Neural progenitor cell (in vitro differentiated cells): ENCODE data around the gene CPSF6. TPM values are rescaled to one million over a fixed set of nuclear protein-coding genes. Genes with fewer than 3 reads are reported as not detected.
"Not testable (repeated sequence)": the region's sequence is repeated elsewhere in the genome, so short reads cannot be mapped to it uniquely, and the experiment has no call there.

ENCODE experiments used
- DNase-seq: peaks from one replicate; pipeline ENCODE4 v3.0.0-alpha.2; 2016; ENCODE audit warnings: low spot score
- H2AFZ ChIP-seq: fragments of 200-600 bp; sonication (generic); replicated peaks from 2 replicates; pipeline ENCODE4 v1.6.1; 2016; ENCODE audit warnings: antibody characterized with exemption
- H3F3A ChIP-seq: fragments of 200-600 bp; sonication (generic); 2 replicates; pipeline ENCODE4 v1.6.1; 2016; ENCODE audit warnings: antibody characterized with exemption, low read depth
- H3K27ac ChIP-seq: fragments of 200-600 bp; sonication (generic); 2 replicates; pipeline ENCODE4 v1.5.1; 2016; ENCODE audit warnings: mild to moderate bottlenecking
- H3K27me3 ChIP-seq: fragments of 200-600 bp; sonication (generic); 2 replicates; pipeline ENCODE4 v1.6.1; 2016; ENCODE audit warnings: mild to moderate bottlenecking, moderate library complexity
- H3K36me3 ChIP-seq: fragments of 200-600 bp; sonication (generic); 2 replicates; pipeline ENCODE4 v1.5.1; 2016
- H3K4me1 ChIP-seq: fragments of 200-600 bp; sonication (generic); 2 replicates; pipeline ENCODE4 v1.6.1; 2016; ENCODE audit warnings: mixed run types
- H3K4me2 ChIP-seq: fragments of 200-600 bp; sonication (generic); 2 replicates; pipeline ENCODE4 v1.6.1; 2016
- H3K4me3 ChIP-seq: fragments of 200-600 bp; sonication (generic); 2 replicates; pipeline ENCODE4 v1.5.1; 2016
- H3K79me2 ChIP-seq: fragments of 200-600 bp; sonication (generic); 2 replicates; pipeline ENCODE4 v1.6.1; 2016; ENCODE audit warnings: low read depth
- H3K9ac ChIP-seq: fragments of 200-600 bp; sonication (generic); 2 replicates; pipeline ENCODE4 v1.6.1; 2016
- H3K9me3 ChIP-seq: fragments of 200-600 bp; sonication (generic); 2 replicates; pipeline ENCODE4 v1.5.1; 2016; ENCODE audit warnings: low read depth
- H4K20me1 ChIP-seq: fragments of 200-600 bp; sonication (generic); 2 replicates; pipeline ENCODE4 v1.6.1; 2016; ENCODE audit warnings: low read depth
- H3K27ac Mint-ChIP-seq: 3 replicates; pipeline ENCODE4 v1.8.0; 2021; ENCODE audit warnings: mixed read lengths
- H3K27me3 Mint-ChIP-seq: 2 replicates; pipeline ENCODE4 v1.8.0; 2022; ENCODE audit warnings: low read depth, mild to moderate bottlenecking, inconsistent platforms, moderate library complexity, mixed read lengths; ENCODE audit not compliant: insufficient read depth
- H3K36me3 Mint-ChIP-seq: 3 replicates; pipeline ENCODE4 v1.8.0; 2021; ENCODE audit warnings: mixed read lengths
- H3K4me1 Mint-ChIP-seq: 3 replicates; pipeline ENCODE4 v1.8.0; 2021; ENCODE audit warnings: mixed read lengths
- H3K4me3 Mint-ChIP-seq: 3 replicates; pipeline ENCODE4 v1.8.0; 2021; ENCODE audit warnings: mild to moderate bottlenecking, moderate library complexity, mixed read lengths
- H3K9me3 Mint-ChIP-seq: 3 replicates; pipeline ENCODE4 v1.8.0; 2020; ENCODE audit warnings: mixed read lengths
- EZH2 ChIP-seq: fragments of 200-600 bp; sonication (generic); IDR thresholded peaks from 2 replicates; pipeline ENCODE4 v1.6.1; 2017; ENCODE audit warnings: antibody characterized with exemption, mild to moderate bottlenecking, moderate library complexity
- EZH2phosphoT487 ChIP-seq: fragments of 200-600 bp; sonication (generic); IDR thresholded peaks from 2 replicates; pipeline ENCODE4 v1.6.1; 2017; ENCODE audit warnings: antibody characterized with exemption
- total RNA-seq: library from RNA; depleted of rRNA; stranded (reverse); fragments of >200 nt; gene quantifications from 2 replicates; pipeline ENCODE4 v1.2.3, GENCODE V29; 2015; ENCODE audit warnings: low replicate concordance
- TF ChIP-seq, protein P1 (sequence below): fragments of 200-600 bp; sonication (generic); IDR thresholded peaks from 2 replicates; pipeline ENCODE4 v1.5.1; 2017; ENCODE audit warnings: antibody characterized with exemption, mild to moderate bottlenecking

Gene CPSF6, protein sequence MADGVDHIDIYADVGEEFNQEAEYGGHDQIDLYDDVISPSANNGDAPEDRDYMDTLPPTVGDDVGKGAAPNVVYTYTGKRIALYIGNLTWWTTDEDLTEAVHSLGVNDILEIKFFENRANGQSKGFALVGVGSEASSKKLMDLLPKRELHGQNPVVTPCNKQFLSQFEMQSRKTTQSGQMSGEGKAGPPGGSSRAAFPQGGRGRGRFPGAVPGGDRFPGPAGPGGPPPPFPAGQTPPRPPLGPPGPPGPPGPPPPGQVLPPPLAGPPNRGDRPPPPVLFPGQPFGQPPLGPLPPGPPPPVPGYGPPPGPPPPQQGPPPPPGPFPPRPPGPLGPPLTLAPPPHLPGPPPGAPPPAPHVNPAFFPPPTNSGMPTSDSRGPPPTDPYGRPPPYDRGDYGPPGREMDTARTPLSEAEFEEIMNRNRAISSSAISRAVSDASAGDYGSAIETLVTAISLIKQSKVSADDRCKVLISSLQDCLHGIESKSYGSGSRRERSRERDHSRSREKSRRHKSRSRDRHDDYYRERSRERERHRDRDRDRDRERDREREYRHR
- 114 and 155 TPM in 2 replicates for total RNA-seq

DNA sequence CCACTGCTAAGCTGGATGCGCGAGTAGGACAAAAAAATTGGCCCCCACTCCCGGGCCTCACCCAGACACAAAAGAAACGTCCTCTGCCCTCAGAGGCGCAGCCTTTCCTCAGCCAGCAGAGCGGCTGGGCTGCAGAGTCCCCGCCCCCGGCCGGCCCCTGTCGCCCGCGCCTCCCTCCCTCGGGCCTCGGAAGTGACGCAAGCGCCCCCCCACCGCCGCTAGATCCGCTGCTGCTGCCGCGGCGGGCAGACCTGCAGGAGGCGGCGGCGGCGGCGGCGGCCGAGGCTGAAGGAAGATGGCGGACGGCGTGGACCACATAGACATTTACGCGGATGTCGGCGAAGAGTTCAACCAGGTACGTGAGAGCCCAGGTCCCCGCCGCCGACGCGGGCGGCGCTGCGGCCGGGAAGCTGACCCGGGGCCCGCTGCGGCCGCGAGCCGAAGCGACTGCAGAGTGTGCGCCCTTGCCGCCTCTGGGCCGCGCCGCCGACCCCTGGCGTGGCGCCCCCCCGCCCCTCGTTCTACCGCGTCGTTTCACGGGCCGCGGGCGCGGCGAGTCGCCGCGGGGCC, at the start of gene CPSF6:
TSS of gene CPSF6 (plus strand) at position 218 of the 570 bp plus-strand sequence. CDS start at position 296, 78 bp downstream.
- peak within 1 kb of the TSS; percentile 97 for H3K4me2 ChIP-seq
- peaks cover 30% of the 10 kb centered on the region for H3K36me3 Mint-ChIP-seq
- H2AFZ ChIP-seq = peak within 1 kb of the TSS; percentile 83
- H3K27ac Mint-ChIP-seq = peak within 1 kb of the TSS; percentile 99
- H3K27ac ChIP-seq = peak within 1 kb of the TSS; percentile 96
- no peaks in the 10 kb centered on the region for H3K27me3 ChIP-seq
- no peaks in the 10 kb centered on the region for H3K9me3 ChIP-seq
- TF ChIP-seq, protein P1, sequence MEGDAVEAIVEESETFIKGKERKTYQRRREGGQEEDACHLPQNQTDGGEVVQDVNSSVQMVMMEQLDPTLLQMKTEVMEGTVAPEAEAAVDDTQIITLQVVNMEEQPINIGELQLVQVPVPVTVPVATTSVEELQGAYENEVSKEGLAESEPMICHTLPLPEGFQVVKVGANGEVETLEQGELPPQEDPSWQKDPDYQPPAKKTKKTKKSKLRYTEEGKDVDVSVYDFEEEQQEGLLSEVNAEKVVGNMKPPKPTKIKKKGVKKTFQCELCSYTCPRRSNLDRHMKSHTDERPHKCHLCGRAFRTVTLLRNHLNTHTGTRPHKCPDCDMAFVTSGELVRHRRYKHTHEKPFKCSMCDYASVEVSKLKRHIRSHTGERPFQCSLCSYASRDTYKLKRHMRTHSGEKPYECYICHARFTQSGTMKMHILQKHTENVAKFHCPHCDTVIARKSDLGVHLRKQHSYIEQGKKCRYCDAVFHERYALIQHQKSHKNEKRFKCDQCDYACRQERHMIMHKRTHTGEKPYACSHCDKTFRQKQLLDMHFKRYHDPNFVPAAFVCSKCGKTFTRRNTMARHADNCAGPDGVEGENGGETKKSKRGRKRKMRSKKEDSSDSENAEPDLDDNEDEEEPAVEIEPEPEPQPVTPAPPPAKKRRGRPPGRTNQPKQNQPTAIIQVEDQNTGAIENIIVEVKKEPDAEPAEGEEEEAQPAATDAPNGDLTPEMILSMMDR = no peak
- TF ChIP-seq EZH2phosphoT487 (no peak), EZH2 (no peak)
- H3K4me3 ChIP-seq = peak within 1 kb of the TSS; percentile 94
- peaks cover 21% of the 10 kb centered on the region for H3K4me1 Mint-ChIP-seq
- H3K9ac ChIP-seq = peak within 1 kb of the TSS; percentile 93
- peaks cover 45% of the 10 kb centered on the region for H4K20me1 ChIP-seq
- no peaks in the 10 kb centered on the region for H3K36me3 ChIP-seq
- H3K79me2 ChIP-seq = peaks cover 60% of the 10 kb centered on the region
- peak within 1 kb of the TSS; percentile 99 for H3K4me3 Mint-ChIP-seq
- H3F3A ChIP-seq = peaks cover 18% of the 10 kb centered on the region
- peak; percentile 99 for DNase-seq
- peaks cover 7% of the 10 kb centered on the region for H3K9me3 Mint-ChIP-seq
- H3K27me3 Mint-ChIP-seq = peaks cover 4% of the 10 kb centered on the region
- H3K4me1 ChIP-seq = peaks cover 27% of the 10 kb centered on the region

DNA sequence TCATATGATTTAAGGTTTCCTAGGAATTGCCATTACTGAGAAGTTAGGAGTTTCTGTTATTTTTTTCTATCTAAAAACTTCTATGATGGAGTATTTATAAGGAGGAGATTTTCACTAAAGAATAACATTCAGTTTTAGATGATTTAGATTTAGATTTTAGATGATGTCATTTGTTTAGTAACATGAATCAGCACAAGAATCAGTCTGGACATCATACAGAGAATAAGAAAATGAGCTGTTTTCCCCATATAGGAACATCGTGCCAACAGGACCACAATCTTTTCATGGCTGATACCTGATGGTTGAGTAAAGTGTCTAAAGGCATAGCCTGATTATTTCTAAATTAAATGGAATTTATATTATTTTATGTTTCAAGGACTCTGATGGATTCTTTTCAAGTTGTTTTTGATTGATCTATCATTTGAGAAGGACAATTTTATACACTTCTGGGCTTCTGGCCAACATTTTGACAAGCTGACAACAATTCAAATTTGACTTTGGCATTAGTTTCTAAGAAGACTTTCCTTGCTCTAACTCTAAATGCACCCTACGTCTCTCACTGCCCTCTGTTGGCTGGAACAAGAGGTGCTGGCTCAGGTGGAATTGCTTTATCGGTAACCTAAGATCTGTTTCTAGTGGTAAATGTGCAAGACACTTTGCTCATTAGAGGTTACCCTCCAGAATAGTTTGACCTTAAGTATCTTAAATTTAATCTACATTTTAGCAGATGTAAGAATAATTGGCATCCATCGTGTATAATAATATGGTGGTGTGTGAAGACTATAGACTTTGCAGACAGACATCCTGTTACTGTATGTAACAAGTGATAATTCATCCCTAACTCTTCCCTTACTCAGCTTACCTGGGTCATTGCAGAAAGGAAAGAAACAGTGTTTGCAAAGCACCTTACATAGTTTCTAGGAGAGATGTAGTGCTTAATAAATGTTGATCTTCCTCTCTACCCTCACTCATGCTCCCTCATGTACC, 42.8 kb upstream of the CPSF6 start:
- Histone ChIP-seq H3K9me3 (peaks cover 17% of the 10 kb centered on the region), H3F3A (no peaks in the 10 kb centered on the region), H3K79me2 (no peaks in the 10 kb centered on the region), H3K4me3 (no peak overlapping the region), H3K27me3 (no peaks in the 10 kb centered on the region), H3K9ac (no peak overlapping the region), H3K4me1 (no peaks in the 10 kb centered on the region), H3K4me2 (no peak overlapping the region), H2AFZ (no peak overlapping the region), H3K27ac (no peak overlapping the region), H4K20me1 (no peaks in the 10 kb centered on the region), H3K36me3 (no peaks in the 10 kb centered on the region)
- DNase-seq = no peak
- Mint-ChIP-seq H3K9me3 (peaks cover 46% of the 10 kb centered on the region), H3K4me1 (no peaks in the 10 kb centered on the region), H3K27me3 (peaks cover 5% of the 10 kb centered on the region), H3K27ac (no peak overlapping the region), H3K4me3 (no peak overlapping the region), H3K36me3 (no peaks in the 10 kb centered on the region)
- TF ChIP-seq EZH2phosphoT487 = no peak

DNA sequence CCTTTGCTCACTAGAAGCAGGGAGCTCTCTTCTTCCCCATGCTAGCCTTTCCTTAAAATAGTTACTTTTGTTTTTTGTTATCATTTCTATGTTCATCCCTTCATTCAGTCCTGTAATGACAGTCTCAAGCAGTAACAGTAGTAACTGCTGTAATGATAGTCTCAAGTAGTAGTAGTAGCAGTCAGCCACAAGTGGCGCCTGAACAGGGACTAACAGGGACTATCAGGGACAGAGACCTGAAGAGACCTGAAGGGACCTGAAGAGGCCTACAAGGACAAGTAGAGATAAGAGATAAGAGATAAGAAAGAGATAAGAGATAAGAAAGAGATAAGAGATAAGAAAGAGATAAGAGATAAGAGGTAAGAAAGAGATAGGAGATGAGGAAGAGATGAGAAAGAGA, 39.4 kb upstream of the CPSF6 start:
- not testable (repeated sequence) for H3K4me2 ChIP-seq, H3K27ac Mint-ChIP-seq, H3K27me3 ChIP-seq, DNase-seq, H3K4me1 Mint-ChIP-seq, H4K20me1 ChIP-seq, H3F3A ChIP-seq, H3K9ac ChIP-seq, H3K27me3 Mint-ChIP-seq, H3K4me1 ChIP-seq, H3K4me3 ChIP-seq, H3K27ac ChIP-seq, H3K79me2 ChIP-seq, H3K9me3 ChIP-seq, H3K36me3 Mint-ChIP-seq, H2AFZ ChIP-seq, H3K36me3 ChIP-seq, H3K4me3 Mint-ChIP-seq
- H3K9me3 Mint-ChIP-seq = peaks cover 44% of the 10 kb centered on the region

DNA sequence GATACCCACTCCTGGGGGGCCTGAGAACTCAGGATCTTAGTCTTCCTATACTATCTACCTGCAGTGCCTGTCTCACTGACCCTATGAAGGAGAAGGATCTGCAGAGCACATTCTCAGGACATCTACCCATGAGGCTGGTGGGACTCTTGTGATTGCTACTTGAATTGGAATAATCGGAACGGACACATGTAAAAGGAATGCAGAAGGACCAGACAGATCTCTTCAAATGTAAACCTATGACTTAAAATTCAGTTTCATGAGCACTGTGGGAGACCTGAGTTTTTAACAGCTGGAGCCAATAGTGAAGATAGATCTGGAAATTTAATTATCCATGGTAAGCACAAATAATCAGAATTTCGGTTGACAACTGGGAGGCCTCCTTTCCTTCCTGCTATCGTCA, 35.2 kb upstream of the CPSF6 start:
- no peak overlapping the region for H2AFZ ChIP-seq
- no peak overlapping the region for H3K9ac ChIP-seq
- peaks cover 7% of the 10 kb centered on the region for H3K9me3 ChIP-seq
- no peaks in the 10 kb centered on the region for H3K79me2 ChIP-seq
- no peak overlapping the region for H3K4me3 Mint-ChIP-seq
- no peak overlapping the region for H3K4me3 ChIP-seq
- H3K4me2 ChIP-seq = no peak overlapping the region
- H3K4me1 ChIP-seq = no peaks in the 10 kb centered on the region
- no peak overlapping the region for H3K27ac Mint-ChIP-seq
- no peaks in the 10 kb centered on the region for H4K20me1 ChIP-seq
- H3K36me3 Mint-ChIP-seq = no peaks in the 10 kb centered on the region
- H3K4me1 Mint-ChIP-seq = no peaks in the 10 kb centered on the region
- H3K27ac ChIP-seq = no peak overlapping the region
- no peaks in the 10 kb centered on the region for H3K27me3 ChIP-seq
- TF ChIP-seq EZH2 (no peak), EZH2phosphoT487 (no peak)
- TF ChIP-seq, protein P1 = no peak
- peaks cover 38% of the 10 kb centered on the region for H3K9me3 Mint-ChIP-seq
- H3K36me3 ChIP-seq = no peaks in the 10 kb centered on the region
- no peak for DNase-seq
- peaks cover 7% of the 10 kb centered on the region for H3K27me3 Mint-ChIP-seq
- no peaks in the 10 kb centered on the region for H3F3A ChIP-seq
